Measurements from ENCODE around the gene BPIFB6. TPM values are rescaled to one million over a fixed set of nuclear protein-coding genes. Genes with fewer than 3 reads are reported as not detected.

The BPIFB6 gene
- total and polyA plus RNA-seq, 10 of the 15 experiments (the other 5 are each of a cell fraction or from before 2014, with no cell fraction given): not detected

- TF ChIP-seq NBN (IDR thresholded peaks at IDR 0.05) (no peak), CEBPB (IDR thresholded peaks at IDR 0.05; ENCODE audit: borderline replicate concordance in 1 of 2, low read depth in 2 of 2, low read length in 2 of 2) (no peak), ZNF592 (IDR thresholded peaks at IDR 0.05) (no peak), FOXM1 (IDR thresholded peaks at IDR 0.05; ENCODE audit: low read depth, low read length) (no peak), NFXL1 (IDR thresholded peaks at IDR 0.05; ENCODE audit: borderline replicate concordance) (no peak), E2F8 (IDR thresholded peaks at IDR 0.05; ENCODE audit: low read depth, partially characterized antibody) (no peak), ZBTB33 (IDR thresholded peaks at IDR 0.05) (no peak), EED (IDR thresholded peaks at IDR 0.05; ENCODE audit: low read depth) (no peak), MXI1 (IDR thresholded peaks at IDR 0.05; ENCODE audit: low read depth, low read length) (no peak)
- Histone ChIP-seq H3K4me2 (ENCODE audit: control insufficient read depth, insufficient read depth) (no peak overlapping the region), H3K27me3 (replicated peaks in 1 of 2; ENCODE audit: control insufficient read depth in 2 of 2, insufficient read depth in 2 of 2, low read length in 1 of 2) (no peaks in the 10 kb centered on the region; a peak in 1 of 4 replicates), H2AFZ (ENCODE audit: control insufficient read depth, low read depth, low read length) (no peak overlapping the region), H3K36me3 (ENCODE audit: control insufficient read depth in 2 of 2, insufficient read depth in 2 of 2, low read length in 1 of 2) (no peaks in the 10 kb centered on the region), H3K9ac (ENCODE audit: control insufficient read depth, insufficient read depth, low read length) (no peak overlapping the region), H3K4me1 (ENCODE audit: control insufficient read depth, insufficient read depth, low read length) (no peaks in the 10 kb centered on the region), H3K27ac (ENCODE audit: control insufficient read depth, insufficient read depth) (no peak overlapping the region), H4K20me1 (ENCODE audit: control insufficient read depth, insufficient read depth) (no peaks in the 10 kb centered on the region), H3K9me3 (replicated peaks; ENCODE audit: control insufficient read depth, insufficient read depth, low read length) (no peaks in the 10 kb centered on the region), H3K4me3 (no peak overlapping the region), H3K79me2 (ENCODE audit: control insufficient read depth, insufficient read depth, low read length) (no peaks in the 10 kb centered on the region)
- intact Hi-C loops (cut with micrococcal nuclease; ENCODE audit: unreplicated experiment) (no loop called here), in situ Hi-C loops (cut with MboI) (no loop called here)
- FAIRE-seq (no peak), ATAC-seq (no peak), DNase-seq (ENCODE audit: low read depth, low spot score) (no peak)
- CTCF ChIA-PET: interaction anchor here (1.5 kb wide), 1 partner anchor 192 kb away, joined by 5 read pairs; no protein-coding TSS in a partner anchor
- SMC1A ChIA-PET (ENCODE audit: uncharacterized antibody, unreplicated experiment): interaction anchor here (2.0 kb wide), 1 partner anchor 192 kb away, joined by 6 read pairs; no protein-coding TSS in a partner anchor
- POLR2A ChIA-PET: no interaction called here
- RAD21 ChIA-PET (ENCODE audit: unreplicated experiment): no interaction called here
- WGBS (ENCODE audit: insufficient coverage, insufficient replicate concordance, low lambda C conversion rate, missing lambda C conversion rate): 0% methylated on average over 1 of the region's 1 CpG
- BruUV-seq (replicated peaks): no TSS peak
Observed at GRCh38 chr20:33093582-33093981, 62.1 kb downstream of the BPIFB6 start.

Data from GM12878 (cell line).